Mesendoderm (in vitro differentiated cells): ENCODE results near the gene GSG1.

Experiments used
- DNase-seq: peaks from one replicate; pipeline ENCODE4 v3.0.0; 2013
- H2AK5ac ChIP-seq: 2 replicates; pipeline ENCODE4 v1.6.1; 2013; ENCODE audit warnings: low read length, inconsistent platforms
- H2BK120ac ChIP-seq: 2 replicates; pipeline ENCODE4 v1.6.1; 2013; ENCODE audit warnings: low read depth, mild to moderate bottlenecking, low read length, moderate library complexity, mixed read lengths
- H2BK15ac ChIP-seq: replicated peaks from 2 replicates; pipeline ENCODE4 v1.6.1; 2013; ENCODE audit warnings: low read depth, mild to moderate bottlenecking, moderate library complexity
- H2BK5ac ChIP-seq: 2 replicates; pipeline ENCODE4 v1.6.1; 2013; ENCODE audit warnings: low read length, inconsistent platforms
- H3K18ac ChIP-seq: 2 replicates; pipeline ENCODE4 v1.6.1; 2013; ENCODE audit warnings: mild to moderate bottlenecking, low read length, mixed read lengths
- H3K23ac ChIP-seq: one replicate; pipeline ENCODE4 v1.6.1; 2013; ENCODE audit warnings: low read length
- H3K27ac ChIP-seq: 2 replicates; pipeline ENCODE4 v1.5.1; 2013; ENCODE audit warnings: low read depth, mild to moderate bottlenecking, inconsistent platforms, low read length, moderate library complexity
- H3K27me3 ChIP-seq: 2 replicates; pipeline ENCODE4 v1.6.1; 2013; ENCODE audit warnings: low read length, control low read depth, mild to moderate bottlenecking, inconsistent platforms; ENCODE audit not compliant: insufficient read depth, poor library complexity
- H3K36me3 ChIP-seq: 2 replicates; pipeline ENCODE4 v1.6.1; 2013; ENCODE audit warnings: low read length, inconsistent platforms; ENCODE audit not compliant: control insufficient read depth, insufficient read depth
- H3K4ac ChIP-seq: one replicate; pipeline ENCODE4 v1.6.1; 2013; ENCODE audit warnings: low read depth, mild to moderate bottlenecking, low read length, moderate library complexity
- H3K4me1 ChIP-seq: 2 replicates; pipeline ENCODE4 v1.6.1; 2013; ENCODE audit warnings: low read depth, low read length, inconsistent platforms; ENCODE audit not compliant: control insufficient read depth
- H3K4me2 ChIP-seq: 2 replicates; pipeline ENCODE4 v1.6.1; 2013; ENCODE audit warnings: low read length
- H3K4me3 ChIP-seq: 2 replicates; pipeline ENCODE4 v1.5.1; 2013; ENCODE audit warnings: mild to moderate bottlenecking, low read length
- H3K56ac ChIP-seq: one replicate; pipeline ENCODE4 v1.6.1; 2013; ENCODE audit warnings: low read length
- H3K79me1 ChIP-seq: 2 replicates; pipeline ENCODE4 v1.6.1; 2013; ENCODE audit warnings: low read length, inconsistent platforms
- H3K79me2 ChIP-seq: 2 replicates; pipeline ENCODE4 v1.6.1; 2013; ENCODE audit warnings: mild to moderate bottlenecking, low read length; ENCODE audit not compliant: control insufficient read depth, insufficient read depth
- H3K9ac ChIP-seq: 2 replicates; pipeline ENCODE4 v1.6.1; 2013; ENCODE audit warnings: low read length, inconsistent platforms
- H4K5ac ChIP-seq: one replicate; pipeline ENCODE4 v1.6.1; 2013; ENCODE audit warnings: low read length
- H4K8ac ChIP-seq: one replicate; pipeline ENCODE4 v1.6.1; 2013; ENCODE audit warnings: low read depth, mild to moderate bottlenecking, control low read depth, low read length, moderate library complexity
- WGBS: extraction: QIAGEN DNeasy Blood & Tissue Kit; methylation state at CpG from one replicate; pipeline ENCODE4 v1.1.7; 2013; ENCODE audit warnings: low lambda C conversion rate, missing lambda C conversion rate; ENCODE audit not compliant: insufficient coverage; ENCODE audit errors: extremely low coverage; 5-methylcytosine and 5-hydroxymethylcytosine counted together

GSG1 gene

DNA sequence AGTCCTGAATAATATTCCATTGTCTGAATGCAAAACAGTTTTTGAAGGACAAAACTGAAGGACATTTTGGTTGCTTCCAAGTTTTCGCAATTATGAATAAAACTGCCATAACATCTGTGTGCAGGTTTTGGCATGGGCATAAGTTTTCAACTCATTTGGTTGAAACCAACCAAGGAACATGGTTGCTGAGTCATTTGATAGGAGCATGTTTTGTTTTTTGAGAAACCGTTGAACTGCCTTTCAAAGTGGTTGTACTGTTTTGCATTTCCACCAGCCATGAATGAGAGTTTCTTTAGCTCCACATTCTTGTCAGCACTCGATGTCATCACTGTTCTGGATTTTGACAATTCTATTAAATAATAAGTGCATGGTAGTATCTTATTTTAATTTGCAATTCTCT is 23.0 kb upstream of the GSG1 start:
- no peak overlapping the region for H3K18ac ChIP-seq
- no peak overlapping the region for H2AK5ac ChIP-seq
- no peak overlapping the region for H2BK15ac ChIP-seq
- H3K79me2 ChIP-seq: no peaks in the 10 kb centered on the region
- H3K4me2 ChIP-seq: no peak overlapping the region
- no peak overlapping the region for H2BK120ac ChIP-seq
- no peaks in the 10 kb centered on the region for H3K27me3 ChIP-seq
- H3K36me3 ChIP-seq: no peaks in the 10 kb centered on the region
- no peak overlapping the region for H3K23ac ChIP-seq
- no peak overlapping the region for H3K27ac ChIP-seq
- H3K4me3 ChIP-seq: no peak overlapping the region
- H3K4me1 ChIP-seq: no peaks in the 10 kb centered on the region
- no peak overlapping the region for H2BK5ac ChIP-seq
- no peak overlapping the region for H3K9ac ChIP-seq
- no peak overlapping the region for H3K56ac ChIP-seq
- H4K8ac ChIP-seq: no peak overlapping the region
- no peak for DNase-seq
- H3K4ac ChIP-seq: no peak overlapping the region
- no CpG with 5 or more reads among the region's 3 CpGs for WGBS
- no peak overlapping the region for H4K5ac ChIP-seq
- H3K79me1 ChIP-seq: no peaks in the 10 kb centered on the region

GRCh38 chr12:13125996-13126395 is 22.5 kb upstream of the GSG1 start:
- Histone ChIP-seq H2AK5ac (no peak overlapping the region), H3K79me2 (no peaks in the 10 kb centered on the region), H3K27ac (no peak overlapping the region), H2BK5ac (no peak overlapping the region), H3K36me3 (no peaks in the 10 kb centered on the region), H4K8ac (no peak overlapping the region), H3K56ac (no peak overlapping the region), H3K4me2 (no peak overlapping the region), H3K4me3 (no peak overlapping the region), H3K4ac (no peak overlapping the region), H3K4me1 (no peaks in the 10 kb centered on the region), H3K27me3 (no peaks in the 10 kb centered on the region), H3K18ac (no peak overlapping the region), H3K79me1 (no peaks in the 10 kb centered on the region), H3K23ac (no peak overlapping the region), H3K9ac (no peak overlapping the region), H4K5ac (no peak overlapping the region), H2BK120ac (no peak overlapping the region), H2BK15ac (no peak overlapping the region)
- no peak for DNase-seq
- no CpG with 5 or more reads among the region's 2 CpGs for WGBS

DNA sequence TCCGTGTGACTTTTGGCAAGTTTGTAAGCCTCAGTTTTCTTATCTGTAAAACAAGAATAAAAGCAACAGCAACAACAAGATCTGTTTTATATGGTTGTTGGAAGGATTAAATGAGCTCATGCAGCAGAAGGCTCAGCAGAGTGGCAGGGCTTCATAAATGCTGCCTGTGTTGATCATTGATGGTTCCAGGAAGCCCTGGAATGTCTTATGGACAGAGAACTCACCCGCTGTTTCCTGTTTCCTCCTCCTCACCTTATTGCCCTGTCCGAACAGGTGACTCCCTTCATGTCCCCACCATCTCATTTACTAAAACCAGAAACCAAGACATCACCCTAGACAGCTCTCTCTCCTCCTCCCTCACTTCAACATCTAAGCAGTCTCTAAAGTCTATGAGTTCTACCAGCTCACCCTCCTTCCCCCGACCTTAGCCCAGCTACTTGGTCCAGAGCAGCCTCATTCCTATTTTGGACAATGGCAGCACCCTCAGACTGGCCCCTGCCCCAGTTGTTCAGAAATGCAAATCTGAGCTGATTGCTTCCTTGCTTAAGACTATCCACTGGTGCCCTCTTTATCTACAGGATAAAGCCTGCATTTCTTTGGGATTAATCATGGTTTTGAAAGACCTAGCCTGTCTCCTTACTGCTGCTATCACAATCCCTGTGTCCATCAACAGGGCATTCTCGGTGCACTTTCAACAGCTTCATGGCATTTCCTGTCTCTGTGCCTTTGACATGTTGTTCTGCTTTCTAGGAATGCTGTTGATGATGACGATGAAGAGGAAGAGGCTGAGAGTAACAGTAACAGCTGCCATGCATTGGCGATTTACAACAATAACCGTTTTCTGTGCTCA is 21.4 kb upstream of the GSG1 start:
- H2BK120ac ChIP-seq: no peak overlapping the region
- H3K79me1 ChIP-seq: no peaks in the 10 kb centered on the region
- no peak overlapping the region for H2BK5ac ChIP-seq
- no peak overlapping the region for H2AK5ac ChIP-seq
- no peak overlapping the region for H3K18ac ChIP-seq
- no peaks in the 10 kb centered on the region for H3K36me3 ChIP-seq
- H3K4me3 ChIP-seq: no peak overlapping the region
- H3K4ac ChIP-seq: no peak overlapping the region
- H3K23ac ChIP-seq: no peak overlapping the region
- H3K27me3 ChIP-seq: no peaks in the 10 kb centered on the region
- WGBS: no CpG with 5 or more reads among the region's 8 CpGs
- H4K8ac ChIP-seq: no peak overlapping the region
- no peak overlapping the region for H3K27ac ChIP-seq
- H2BK15ac ChIP-seq: no peak overlapping the region
- peak; percentile 72 for DNase-seq
- H3K4me2 ChIP-seq: no peak overlapping the region
- no peak overlapping the region for H3K56ac ChIP-seq
- no peak overlapping the region for H4K5ac ChIP-seq
- H3K79me2 ChIP-seq: no peaks in the 10 kb centered on the region
- H3K9ac ChIP-seq: no peak overlapping the region
- no peaks in the 10 kb centered on the region for H3K4me1 ChIP-seq

DNA sequence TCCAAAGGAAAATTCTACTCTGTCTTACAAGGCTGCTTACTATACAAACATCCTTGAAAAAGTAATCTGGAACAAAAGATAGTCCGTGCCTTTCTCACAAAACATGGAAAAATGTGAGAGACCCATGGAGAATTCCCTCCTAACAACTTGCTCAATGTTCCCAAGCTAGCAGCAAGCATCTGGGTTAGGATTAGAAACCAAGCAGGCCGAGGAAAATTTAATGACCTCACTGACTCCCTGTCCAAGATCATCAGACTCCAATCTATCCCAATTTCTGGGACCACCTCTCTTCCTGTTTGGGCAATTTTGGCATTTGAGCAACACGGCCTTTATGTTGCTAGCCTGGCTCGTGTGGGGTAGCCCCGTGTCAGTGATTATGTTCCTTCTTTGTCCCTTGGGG is 18.1 kb upstream of the GSG1 start:
- no CpG with 5 or more reads among the region's 5 CpGs for WGBS
- H3K9ac ChIP-seq: no peak overlapping the region
- H3K4me2 ChIP-seq: no peak overlapping the region

DNA sequence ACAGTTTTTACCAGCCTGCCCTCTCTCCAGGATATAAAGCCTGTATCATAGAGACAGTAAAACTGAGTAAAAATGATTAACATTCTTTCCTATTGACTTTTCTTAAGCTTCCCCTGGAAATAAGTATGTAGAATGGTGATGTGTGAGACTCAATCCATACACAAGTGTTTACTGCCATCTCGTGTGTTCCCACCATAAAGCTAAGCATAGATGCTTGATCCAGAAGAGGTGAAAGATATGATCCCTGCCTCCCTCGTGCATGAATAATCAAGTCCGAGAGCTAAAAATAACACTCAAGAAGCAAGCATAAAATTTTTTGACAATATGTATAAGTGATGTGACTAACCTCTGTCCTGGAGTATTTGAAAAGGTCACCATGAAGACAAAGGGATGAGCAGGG is 16.9 kb upstream of the GSG1 start:
- Histone ChIP-seq H3K4me2 (no peak overlapping the region), H3K56ac (no peak overlapping the region), H3K4me3 (no peak overlapping the region), H3K4me1 (peaks cover 3% of the 10 kb centered on the region), H4K5ac (no peak overlapping the region), H3K79me2 (no peaks in the 10 kb centered on the region), H3K27me3 (no peaks in the 10 kb centered on the region), H3K23ac (no peak overlapping the region), H2BK15ac (no peak overlapping the region), H3K4ac (no peak overlapping the region), H2BK120ac (no peak overlapping the region), H4K8ac (no peak overlapping the region), H2BK5ac (no peak overlapping the region), H3K36me3 (no peaks in the 10 kb centered on the region), H3K18ac (no peak overlapping the region), H3K27ac (no peak overlapping the region), H3K9ac (no peak overlapping the region), H3K79me1 (no peaks in the 10 kb centered on the region), H2AK5ac (no peak overlapping the region)
- DNase-seq: no peak
- no CpG with 5 or more reads among the region's 3 CpGs for WGBS

More for the DNA sequence above, 18.1 kb upstream of the GSG1 start:
- H3K79me2 ChIP-seq: no peaks in the 10 kb centered on the region
- H3K18ac ChIP-seq: no peak overlapping the region
- H3K4me3 ChIP-seq: no peak overlapping the region
- H2BK15ac ChIP-seq: no peak overlapping the region
- no peaks in the 10 kb centered on the region for H3K27me3 ChIP-seq
- H3K23ac ChIP-seq: no peak overlapping the region
- H3K79me1 ChIP-seq: no peaks in the 10 kb centered on the region
- peaks cover 2% of the 10 kb centered on the region for H3K4me1 ChIP-seq
- H2BK120ac ChIP-seq: no peak overlapping the region
- no peak overlapping the region for H4K5ac ChIP-seq
- no peak overlapping the region for H3K27ac ChIP-seq
- H3K4ac ChIP-seq: no peak overlapping the region
- no peak overlapping the region for H2AK5ac ChIP-seq
- H2BK5ac ChIP-seq: no peak overlapping the region
- H3K36me3 ChIP-seq: no peaks in the 10 kb centered on the region
- DNase-seq: no peak
- H4K8ac ChIP-seq: no peak overlapping the region
- no peak overlapping the region for H3K56ac ChIP-seq

- Histone ChIP-seq H3K27me3 (no peaks in the 10 kb centered on the region), H4K8ac (no peak overlapping the region), H3K79me1 (no peaks in the 10 kb centered on the region), H4K5ac (no peak overlapping the region), H3K79me2 (no peaks in the 10 kb centered on the region), H2BK15ac (no peak overlapping the region), H2BK5ac (no peak overlapping the region), H3K4me1 (peaks cover 3% of the 10 kb centered on the region), H3K9ac (no peak overlapping the region), H3K27ac (no peak overlapping the region), H3K56ac (no peak overlapping the region), H2AK5ac (no peak overlapping the region), H3K4me3 (no peak overlapping the region), H3K4me2 (no peak overlapping the region), H3K23ac (no peak overlapping the region), H3K18ac (no peak overlapping the region), H2BK120ac (no peak overlapping the region), H3K4ac (no peak overlapping the region), H3K36me3 (no peaks in the 10 kb centered on the region)
- WGBS: no CpG with 5 or more reads among the region's 2 CpGs
- no peak for DNase-seq
These were observed 16.4 kb upstream of the GSG1 start for GRCh38 chr12:13119826-13120225.
